ENCODE data around the gene MAST1.

GRCh38 chr19:12834976-12835757 lies 3.1 kb upstream of the MAST1 start:
- TF ChIP-seq ZNF341 (tag by site-specific recombination; IDR thresholded peaks at IDR 0.05; ENCODE audit: low read depth) (no peak), ZNF175 (tag by site-specific recombination; IDR thresholded peaks at IDR 0.05) (no peak)
